Kasumi-1 (cell line): ENCODE results near the gene DOCK2.

Experiments
- DNase-seq, 2 experiments: peaks; one replicate each; lab custom pipeline; 2025; lab: John Stamatoyannopoulos, UW

The DOCK2 gene

GRCh38 chr5:169905017-169905416, 267.9 kb downstream of the DOCK2 start:
- no peak for DNase-seq

GRCh38 chr5:169906745-169907649, 269.9 kb downstream of the DOCK2 start:
- no peak for DNase-seq

GRCh38 chr5:169908864-169909263, 271.8 kb downstream of the DOCK2 start:
- no peak for DNase-seq

GRCh38 chr5:169909945-169910344, 272.9 kb downstream of the DOCK2 start:
- no peak for DNase-seq

- DNase-seq: no peak
Observed at GRCh38 chr5:169910393-169910792, 273.3 kb downstream of the DOCK2 start.

GRCh38 chr5:169911448-169912212, 274.6 kb downstream of the DOCK2 start:
- no peak for DNase-seq

- DNase-seq: no peak
Observed at GRCh38 chr5:169913479-169913878, 276.4 kb downstream of the DOCK2 start.

GRCh38 chr5:169914766-169915165, 277.7 kb downstream of the DOCK2 start:
- no peak for DNase-seq

- no peak for DNase-seq
Observed at GRCh38 chr5:169917500-169917899, 280.4 kb downstream of the DOCK2 start.

GRCh38 chr5:169918228-169918627, 281.2 kb downstream of the DOCK2 start:
- no peak for DNase-seq

- no peak for DNase-seq
Observed at GRCh38 chr5:169920474-169920873, 283.4 kb downstream of the DOCK2 start.

- no peak for DNase-seq
Observed at GRCh38 chr5:169921384-169921783, 284.3 kb downstream of the DOCK2 start.

GRCh38 chr5:169921949-169922348, 284.9 kb downstream of the DOCK2 start:
- no peak for DNase-seq

GRCh38 chr5:169922474-169922873, 285.4 kb downstream of the DOCK2 start:
- no peak for DNase-seq

GRCh38 chr5:169923988-169924387, 286.9 kb downstream of the DOCK2 start:
- DNase-seq: no peak

- DNase-seq: no peak
Observed at GRCh38 chr5:169933127-169933526, 296.1 kb downstream of the DOCK2 start.

- DNase-seq: no peak
Observed at GRCh38 chr5:169933616-169934015, 296.5 kb downstream of the DOCK2 start.

GRCh38 chr5:169934990-169935389, 297.9 kb downstream of the DOCK2 start:
- DNase-seq: no peak

- no peak for DNase-seq
Observed at GRCh38 chr5:169935762-169936161, 298.7 kb downstream of the DOCK2 start.

- DNase-seq: no peak
Observed at GRCh38 chr5:169938439-169938838, 301.4 kb downstream of the DOCK2 start.

- DNase-seq: no peak
Observed at GRCh38 chr5:169939731-169940130, 302.7 kb downstream of the DOCK2 start.

- DNase-seq: no peak
Observed at GRCh38 chr5:169941542-169941941, 304.5 kb downstream of the DOCK2 start.

- no peak for DNase-seq
Observed at GRCh38 chr5:169942181-169942580, 305.1 kb downstream of the DOCK2 start.
